Upper lobe of left lung (tissue), 4 donors: ENCODE results near the gene ANKRD23.

Experiments
- POLR2A ChIP-seq, 4 donors: fragments of 450-650 bp; IDR thresholded peaks; one replicate each; pipeline ENCODE4 v1.5.1; 2016 to 2017; ENCODE audit warnings: antibody characterized with exemption in 4 of 4, mild to moderate bottlenecking in 2 of 4
- POLR2AphosphoS5 ChIP-seq, 2 donors: sonication (generic); formaldehyde crosslinking; IDR thresholded peaks; one replicate each; pipeline ENCODE4 v1.5.1; 2017; ENCODE audit warnings: antibody characterized with exemption in 2 of 2

DNA sequence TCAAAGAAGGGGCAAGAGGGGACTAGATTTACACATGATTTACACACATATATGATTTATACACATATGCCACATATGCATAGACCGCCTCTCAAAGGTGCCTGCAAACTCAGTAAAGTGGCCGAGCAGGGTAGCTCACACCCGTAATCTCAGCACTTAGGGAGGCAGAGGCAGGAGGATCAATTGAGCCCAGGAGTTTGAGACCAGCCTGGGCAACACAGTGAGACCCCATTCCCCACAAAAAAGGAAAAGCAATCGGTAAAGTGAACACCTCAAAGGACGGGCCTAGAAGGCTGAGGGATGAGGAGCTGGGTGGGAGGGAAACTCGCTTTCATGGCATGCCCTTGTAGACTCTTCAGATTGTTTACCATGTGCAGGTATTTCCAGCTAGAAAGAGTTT, 8.8 kb upstream of the ANKRD23 start:
- TF ChIP-seq POLR2AphosphoS5 (IDR thresholded peaks at IDR 0.05) (no peak), POLR2A (IDR thresholded peaks at IDR 0.05) (no peak)
